HG03432 (cell line): Measurements from ENCODE around the gene ZNF846.
A peak's percentile ranks its signal among the peaks of the same experiment; 100 is the strongest.
"Not testable (repeated sequence)": the region's sequence is repeated elsewhere in the genome, so short reads cannot be mapped to it uniquely, and the experiment has no call there.

Experiments
- ATAC-seq: cut with Tn5 transposase; IDR thresholded peaks from one replicate; pipeline ENCODE4 v1.9.1; 2021; ENCODE audit warnings: mild to moderate bottlenecking, moderate library complexity; ENCODE audit not compliant: unreplicated experiment

The ZNF846 gene

DNA sequence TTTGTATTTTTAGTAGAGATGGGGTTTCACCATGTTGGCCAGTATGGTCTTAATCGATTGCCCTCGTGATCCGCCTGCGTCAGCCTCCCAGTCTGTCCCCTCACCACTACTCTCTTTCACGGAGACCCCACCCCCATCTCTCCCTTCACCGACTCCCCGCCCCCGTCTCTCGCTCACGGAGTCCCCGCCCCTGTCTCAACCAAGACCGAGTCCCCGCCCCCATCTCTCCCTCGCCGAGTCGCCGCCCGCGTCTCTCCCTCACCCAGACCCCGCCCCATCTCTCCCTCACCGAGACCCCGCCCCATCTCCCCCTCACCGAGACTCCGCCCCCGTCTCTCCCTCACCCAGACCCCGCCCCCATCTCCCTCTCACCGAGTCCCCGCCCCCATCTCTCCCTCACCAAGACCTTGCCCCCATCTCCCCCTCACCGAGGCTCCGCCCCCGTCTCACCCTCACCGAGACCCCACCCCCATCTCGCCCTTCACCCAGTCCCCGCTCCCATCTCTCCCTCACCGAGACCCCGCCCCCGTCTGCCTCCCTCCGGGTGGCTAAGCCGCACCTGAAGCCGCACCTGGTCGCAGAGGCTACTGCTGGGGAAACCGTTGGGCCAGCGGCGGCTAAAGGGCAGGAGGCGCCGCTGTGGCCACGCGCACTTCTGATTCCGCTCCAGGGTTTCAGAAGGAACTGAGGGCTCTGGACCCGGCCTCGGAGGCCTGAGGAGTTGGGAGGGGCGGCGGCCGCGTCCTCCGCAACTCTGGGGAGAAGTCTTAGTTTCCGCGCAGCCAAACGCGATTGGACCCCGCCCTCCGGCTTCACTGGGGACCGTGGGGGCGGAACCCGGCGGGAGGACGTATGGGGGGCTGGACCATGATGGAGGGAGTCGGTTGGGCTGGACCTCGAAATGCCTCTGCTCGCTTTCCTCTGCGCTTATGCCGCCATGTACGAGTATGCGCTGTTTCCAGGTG lies 17.1 kb upstream of the ZNF846 start:
- peak; percentile 75 for ATAC-seq

DNA sequence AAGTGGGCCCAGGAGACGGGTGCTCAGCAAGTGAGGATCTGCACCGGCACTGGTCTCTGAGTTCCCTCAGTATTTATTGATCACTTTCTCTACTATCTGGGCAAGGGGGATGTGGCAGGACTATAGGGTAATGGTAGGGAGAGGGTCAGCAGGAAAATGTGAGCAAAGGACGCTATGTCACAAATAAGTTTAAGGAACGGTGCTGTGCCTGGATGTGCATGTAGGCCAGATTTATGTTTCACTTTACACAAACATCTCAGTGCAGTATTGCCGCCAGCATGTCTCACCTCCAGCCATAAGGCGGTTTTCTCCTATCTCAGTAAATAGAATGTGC lies 15.6 kb upstream of the ZNF846 start:
- not testable (repeated sequence) for ATAC-seq

DNA sequence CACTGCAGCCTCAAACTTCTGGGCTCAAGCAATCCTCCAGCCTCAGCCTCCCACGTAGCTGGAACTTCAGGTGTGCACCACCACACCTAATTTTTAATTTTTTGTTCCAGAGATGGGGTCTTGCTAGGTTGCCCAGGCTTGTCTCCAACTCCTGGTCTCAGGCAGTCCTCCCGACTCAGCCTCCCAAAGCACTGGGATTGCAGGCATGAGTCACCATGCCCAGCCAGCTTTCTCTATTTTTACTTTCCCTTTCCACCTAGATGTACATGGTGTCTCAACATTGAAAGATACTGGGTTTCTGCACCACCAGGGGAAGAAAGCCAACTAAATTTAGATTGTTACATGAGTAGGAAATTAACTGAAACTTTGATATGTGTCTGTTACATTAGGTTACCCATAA lies 13.8 kb upstream of the ZNF846 start:
- ATAC-seq = no peak

DNA sequence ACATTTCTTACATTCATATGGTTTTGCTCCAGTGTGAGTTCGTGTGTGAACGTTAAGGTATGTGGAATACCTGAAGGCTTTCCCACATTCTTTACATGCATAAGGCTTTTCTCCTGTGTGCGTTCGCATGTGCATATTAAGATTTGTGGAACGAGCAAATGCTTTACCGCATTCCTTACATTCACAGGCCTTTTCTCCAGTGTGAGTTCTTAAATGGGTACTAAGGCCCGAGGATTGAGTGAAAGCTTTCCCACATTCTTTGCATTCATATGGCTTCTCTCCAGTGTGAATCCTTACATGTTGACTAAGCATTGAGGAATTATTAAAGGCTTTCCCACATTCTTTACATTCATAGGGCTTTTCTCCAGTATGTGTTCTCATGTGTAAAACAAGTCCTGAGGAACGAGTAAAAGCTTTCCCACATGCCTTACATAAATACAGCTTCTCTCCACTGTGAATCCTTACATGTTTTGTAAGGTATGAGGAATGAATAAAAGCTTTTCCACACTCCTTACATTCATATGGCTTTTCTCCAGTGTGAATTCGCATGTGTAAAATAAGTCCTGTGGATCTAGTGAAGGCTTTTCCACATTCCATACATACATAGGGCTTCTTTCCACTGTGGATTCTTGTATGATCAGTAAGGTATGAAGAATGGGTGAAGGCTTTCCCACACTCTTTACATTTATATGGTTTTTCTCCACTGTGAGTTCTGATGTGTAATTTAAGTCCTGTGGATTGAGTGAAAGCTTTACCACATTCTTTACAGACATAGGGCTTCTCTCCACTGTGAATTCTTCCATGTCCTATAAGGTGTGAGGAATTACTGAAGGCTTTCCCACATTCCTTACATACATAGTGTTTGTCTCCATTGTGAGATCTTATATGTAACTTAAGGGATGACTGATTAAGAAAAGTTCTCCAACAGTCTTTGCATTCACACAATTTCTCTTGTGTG lies 10.7 kb downstream of the ZNF846 start:
- ATAC-seq = no peak

DNA sequence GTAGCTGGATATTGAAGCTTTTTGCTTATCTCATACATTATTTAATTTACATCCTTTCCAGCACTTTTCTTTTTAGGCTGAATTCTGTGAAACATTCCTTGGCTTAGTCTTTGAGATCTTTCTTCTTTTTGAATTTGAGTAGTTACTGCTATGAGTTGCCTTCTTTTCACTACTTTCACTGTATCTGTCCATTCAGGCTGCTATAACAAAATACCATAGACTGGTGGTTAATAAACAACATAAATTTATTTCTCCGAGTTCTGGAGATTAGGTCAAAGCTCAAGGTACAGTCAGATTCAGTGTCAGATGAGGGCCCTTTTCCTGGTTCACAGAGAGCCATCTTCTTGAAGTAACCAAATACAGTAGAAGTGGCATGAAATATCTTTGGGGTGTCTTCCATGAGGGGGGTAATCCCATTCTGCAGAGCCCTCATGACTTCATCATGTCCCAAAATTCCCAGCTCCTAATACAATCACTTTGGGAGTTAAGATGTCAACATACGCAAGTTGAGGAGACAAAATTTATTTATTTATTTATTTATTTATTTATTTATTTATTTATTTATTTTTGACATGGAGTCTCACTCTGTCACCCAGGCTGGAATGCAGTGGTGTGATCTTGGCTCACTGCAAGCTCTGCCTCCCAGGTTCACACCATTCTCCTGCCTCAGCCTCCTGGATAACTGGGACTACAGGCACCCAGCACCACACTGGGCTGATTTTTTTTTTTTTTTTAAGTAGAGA lies 15.7 kb downstream of the ZNF846 start:
- ATAC-seq = no peak

DNA sequence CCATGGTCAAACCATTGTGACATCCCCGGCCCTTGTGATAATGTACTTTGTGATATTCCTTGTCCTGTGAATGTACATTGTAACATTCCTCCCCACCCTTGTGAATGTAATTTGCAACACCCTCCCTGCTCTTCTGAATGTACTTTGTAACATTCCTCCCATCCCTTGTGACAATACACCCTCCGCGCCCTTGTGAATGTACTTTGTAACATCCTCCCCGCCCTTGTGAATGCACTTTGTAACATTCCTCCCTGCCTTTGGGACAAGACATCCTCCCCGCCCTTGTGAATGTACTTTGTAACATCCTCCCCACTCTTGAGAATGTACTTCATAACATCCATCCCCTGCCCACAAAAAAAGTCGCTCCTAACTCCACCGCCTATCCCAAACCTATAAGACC lies 17.1 kb downstream of the ZNF846 start:
- no peak for ATAC-seq

DNA sequence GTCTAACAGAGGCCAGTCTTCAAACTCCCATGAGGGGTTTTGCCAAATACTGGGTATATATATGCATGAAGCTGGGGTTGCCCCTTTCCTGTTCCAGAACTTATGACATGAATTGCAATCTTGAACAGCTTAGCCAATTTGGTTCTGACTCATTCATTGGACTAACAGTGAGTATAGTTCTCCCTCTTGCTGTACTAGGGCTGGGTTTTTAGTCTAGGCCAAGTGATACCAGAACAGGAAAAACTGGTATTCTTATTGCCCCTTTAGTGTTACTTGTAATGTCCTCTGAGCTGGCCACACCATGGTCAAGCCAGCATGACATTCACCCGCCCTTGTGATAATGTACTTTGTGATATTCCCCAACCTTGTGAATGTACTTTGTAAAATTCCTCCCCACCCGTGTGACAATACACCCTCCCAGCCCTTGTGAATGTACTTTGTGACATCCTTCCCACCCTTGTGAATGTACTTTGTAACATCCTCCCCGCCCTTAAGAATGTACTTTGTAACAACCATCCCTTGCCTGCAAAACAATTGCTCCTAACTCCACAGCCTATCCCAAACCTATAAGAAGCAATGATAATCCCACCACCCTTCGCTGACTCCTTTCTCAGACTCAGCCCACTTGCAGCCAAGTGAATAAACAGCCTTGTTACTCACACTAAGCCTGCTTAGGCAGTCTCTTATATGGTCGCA lies 26.9 kb downstream of the ZNF846 start:
- ATAC-seq = no peak

DNA sequence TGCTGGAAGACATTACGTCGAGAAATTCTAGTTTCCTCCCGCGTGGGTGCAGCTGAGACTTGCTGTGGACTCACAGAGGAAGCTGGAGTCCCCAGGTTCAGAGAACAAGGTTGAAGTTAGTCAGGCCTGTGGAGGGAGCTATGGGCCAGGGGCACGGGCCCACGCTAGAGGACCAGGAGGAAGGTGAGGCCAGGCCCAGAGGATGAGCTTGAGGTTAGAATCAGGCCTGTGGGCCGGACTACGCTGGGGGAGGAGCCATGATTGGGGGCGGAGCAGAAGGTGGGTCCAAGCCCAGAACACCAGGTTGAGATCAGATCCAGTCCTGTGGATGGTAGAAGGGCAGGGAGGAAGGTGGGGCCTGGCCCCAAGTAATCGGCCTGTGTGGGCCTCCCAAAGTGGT lies 32.6 kb downstream of the ZNF846 start:
- ATAC-seq = no peak

DNA sequence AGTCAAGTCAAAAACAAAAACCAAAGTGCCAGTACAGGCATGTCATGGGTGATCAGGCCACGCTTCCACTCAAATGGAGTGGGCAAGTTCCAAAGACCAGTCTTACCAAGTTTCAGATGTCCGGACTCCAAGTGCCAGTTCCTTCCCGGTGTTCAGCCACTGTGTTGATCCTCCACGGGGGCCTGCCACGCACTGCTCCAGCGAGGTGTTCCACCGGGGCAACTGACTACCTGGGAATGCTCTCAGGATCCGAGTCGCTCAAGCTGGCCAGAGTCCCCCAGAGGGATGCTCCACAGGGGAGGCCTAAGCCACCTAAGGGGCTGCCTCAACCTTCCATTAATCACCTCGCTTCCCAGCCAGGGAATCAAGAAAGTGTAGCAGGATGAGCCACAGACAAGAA lies 38.5 kb downstream of the ZNF846 start:
- ATAC-seq = not testable (repeated sequence)

DNA sequence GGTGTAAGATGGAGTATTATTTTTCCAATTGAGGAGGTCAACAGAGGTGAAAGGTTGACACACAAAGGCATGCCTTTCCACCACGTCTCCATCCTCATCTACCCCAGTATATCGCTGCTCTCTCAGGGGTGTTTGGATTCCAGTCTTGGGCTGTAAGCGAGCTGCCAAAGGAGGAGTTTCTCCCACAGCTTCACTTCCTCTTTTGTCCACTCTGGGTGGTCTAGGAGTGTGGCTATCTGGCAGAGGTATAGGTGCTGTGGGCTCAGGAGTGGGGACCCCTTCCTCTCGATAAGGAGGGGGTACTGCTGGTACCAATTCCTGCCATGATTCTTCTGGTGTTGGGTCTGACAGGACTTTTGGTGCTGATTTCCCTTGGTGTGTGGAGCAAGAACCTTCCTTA lies 39.4 kb downstream of the ZNF846 start:
- no peak for ATAC-seq

DNA sequence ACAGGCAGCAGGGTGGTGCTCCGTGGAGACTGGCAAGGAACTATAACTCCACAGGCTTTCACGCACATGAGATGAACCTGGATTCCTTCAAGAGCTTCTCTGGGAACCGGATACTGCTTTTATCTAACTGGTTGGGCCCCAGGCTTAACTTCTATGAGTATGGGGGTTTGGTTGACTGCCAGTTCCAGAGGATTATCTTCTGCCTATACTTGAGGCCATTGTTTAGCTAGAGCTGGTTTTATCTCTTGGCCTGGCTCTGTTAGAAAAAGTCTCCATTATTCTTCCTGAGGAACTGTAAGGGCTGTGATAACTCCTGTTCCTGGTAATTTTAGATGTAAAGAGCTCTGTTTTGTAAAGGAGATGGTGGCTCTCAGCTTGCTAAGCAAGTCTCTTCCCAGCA lies 40.9 kb downstream of the ZNF846 start:
- no peak for ATAC-seq

DNA sequence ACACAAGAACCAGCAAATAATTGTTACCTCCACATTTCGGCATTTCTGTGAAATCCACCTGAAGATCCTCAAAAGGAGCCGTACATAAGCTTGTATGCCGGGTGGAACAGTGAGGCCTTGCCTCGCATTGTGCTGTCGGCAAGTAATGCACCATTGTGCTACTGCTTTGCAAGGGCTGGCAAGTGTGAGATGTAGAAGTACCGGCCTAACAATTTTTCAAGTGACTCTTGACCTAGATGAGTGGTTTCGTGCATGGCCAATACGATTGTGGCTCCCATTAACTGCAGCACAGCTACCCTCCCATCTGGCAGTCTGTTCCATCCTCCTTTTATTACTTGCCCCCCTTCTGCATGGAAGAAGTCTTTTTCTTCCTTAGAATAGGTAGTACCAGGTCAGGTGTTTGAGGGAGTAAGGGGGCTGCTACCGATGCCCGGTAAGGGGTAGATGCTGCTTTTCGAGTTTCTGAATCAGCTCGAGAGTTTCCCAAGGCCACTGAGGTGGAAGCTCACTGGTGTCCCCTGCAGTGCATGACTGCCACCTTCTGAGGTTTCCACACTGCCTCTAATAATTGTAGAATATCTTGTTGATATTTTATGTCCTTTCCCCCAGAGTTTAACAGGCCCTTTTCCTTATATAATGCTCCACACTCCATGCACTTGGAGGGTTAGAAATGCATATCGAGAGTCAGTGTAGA lies 42.9 kb downstream of the ZNF846 start:
- not testable (repeated sequence) for ATAC-seq

DNA sequence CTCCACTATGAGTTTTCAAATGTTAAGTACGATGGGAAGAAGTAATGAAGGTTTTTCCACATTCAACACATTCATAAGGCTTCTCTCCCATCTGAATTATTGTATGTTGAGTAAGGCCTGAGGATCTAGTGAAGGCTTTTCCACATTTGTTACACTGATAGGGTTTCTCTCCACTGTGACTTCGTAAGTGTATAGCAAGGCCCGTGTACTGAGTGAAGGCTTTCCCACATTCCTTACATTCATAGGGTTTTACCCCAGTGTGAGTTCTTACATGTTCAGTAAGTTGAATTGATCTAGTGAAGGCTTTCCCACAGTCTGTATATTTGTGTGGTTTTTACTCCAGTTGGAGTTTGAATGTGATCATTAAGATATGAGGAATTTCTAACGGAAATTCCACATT lies 44.4 kb downstream of the ZNF846 start:
- no peak for ATAC-seq

DNA sequence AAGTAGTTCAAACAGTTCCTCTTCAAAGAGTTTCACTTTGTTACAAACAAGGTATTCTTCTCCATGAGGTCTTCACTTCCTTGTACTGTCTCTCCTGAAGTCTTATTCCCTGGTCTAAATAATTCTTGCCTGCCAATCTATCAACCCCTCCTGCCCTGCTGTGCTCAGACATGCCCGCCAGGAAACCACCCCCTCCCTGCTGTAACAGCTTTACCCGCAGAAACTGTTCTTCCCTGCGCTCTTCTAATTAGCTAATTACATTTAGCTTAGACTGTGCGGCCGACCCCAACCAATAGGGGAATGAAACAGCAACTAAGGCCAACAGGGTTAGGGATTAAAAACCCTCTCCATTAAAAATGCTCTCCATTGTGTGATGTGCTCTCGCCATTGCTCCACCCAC lies 46.7 kb downstream of the ZNF846 start:
- no peak for ATAC-seq

DNA sequence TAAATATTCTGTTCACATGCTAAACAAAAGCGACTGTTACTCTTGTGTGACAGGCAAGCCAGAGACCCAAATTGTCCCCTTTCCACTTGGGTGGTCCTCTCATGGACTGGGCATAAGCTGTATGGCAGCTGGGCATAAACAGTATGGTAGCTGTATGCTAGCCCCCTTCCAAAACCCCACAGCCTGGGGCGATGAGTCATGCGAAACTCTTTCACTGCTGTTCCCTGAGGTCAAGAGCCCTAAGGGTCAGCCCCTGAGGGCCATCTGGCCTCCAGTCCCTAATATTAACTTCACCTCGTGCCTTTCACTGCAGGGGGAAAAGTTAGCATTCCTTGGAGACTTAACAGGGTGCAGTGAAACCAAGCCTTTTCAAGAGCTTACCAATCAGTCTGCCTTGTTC lies 48.0 kb downstream of the ZNF846 start:
- ATAC-seq = no peak

DNA sequence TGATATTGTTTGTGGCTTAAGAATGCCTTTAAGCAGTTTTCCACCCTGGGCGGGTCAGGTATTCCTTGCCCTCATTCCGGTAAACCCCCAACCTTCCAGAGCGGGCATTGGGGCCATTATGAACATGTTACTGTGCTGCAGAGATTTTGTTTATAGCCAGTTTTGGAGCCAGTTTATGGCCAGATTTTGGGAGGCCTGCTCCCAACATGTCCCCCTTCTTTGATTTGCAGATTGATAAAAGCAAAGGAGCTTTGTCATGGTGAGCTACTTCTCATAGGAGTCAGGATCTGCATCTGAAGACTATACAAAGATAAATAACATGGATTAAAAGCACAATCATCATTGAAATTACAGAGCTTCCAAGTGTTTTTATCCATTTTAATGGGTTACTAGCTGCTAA lies 56.7 kb downstream of the ZNF846 start:
- no peak for ATAC-seq

DNA sequence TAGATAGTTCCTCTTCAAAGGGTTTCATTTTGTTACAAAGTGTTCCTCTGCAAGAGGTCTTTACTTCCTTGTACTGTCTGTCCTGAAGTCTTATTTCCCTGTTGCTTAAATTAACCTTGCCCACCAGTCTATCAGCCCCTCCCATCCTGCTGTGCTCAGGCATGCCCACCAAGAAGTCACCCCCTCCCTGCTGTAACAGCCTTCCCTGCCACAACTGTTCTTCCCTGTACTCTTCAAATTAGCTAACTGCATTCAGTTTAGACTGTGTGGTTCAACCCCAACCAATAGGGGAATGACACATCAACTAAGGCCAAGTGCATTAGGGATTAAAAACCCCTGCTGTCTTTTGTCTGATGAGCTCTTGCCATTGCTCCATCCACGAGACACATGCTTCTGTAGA lies 59.2 kb downstream of the ZNF846 start:
- ATAC-seq = no peak

DNA sequence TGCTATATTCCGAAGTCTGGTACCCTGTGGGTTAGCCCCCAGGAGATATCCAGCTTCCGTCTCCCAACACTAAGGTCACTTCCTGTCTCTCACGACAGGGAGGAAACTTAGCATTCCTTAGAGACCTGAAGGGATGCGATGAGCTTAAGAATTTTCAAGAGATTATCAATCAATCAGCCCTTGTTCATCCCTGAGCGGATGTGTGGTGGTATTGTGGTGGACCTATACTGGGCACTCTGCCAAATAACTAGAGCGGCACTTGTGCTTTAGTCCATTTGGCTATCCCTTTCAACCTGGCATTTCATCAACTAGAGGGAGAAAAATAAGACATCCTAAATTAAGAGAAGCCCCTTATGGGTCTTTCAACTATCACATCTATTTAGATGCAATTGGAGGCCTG lies 62.7 kb downstream of the ZNF846 start:
- ATAC-seq = no peak

DNA sequence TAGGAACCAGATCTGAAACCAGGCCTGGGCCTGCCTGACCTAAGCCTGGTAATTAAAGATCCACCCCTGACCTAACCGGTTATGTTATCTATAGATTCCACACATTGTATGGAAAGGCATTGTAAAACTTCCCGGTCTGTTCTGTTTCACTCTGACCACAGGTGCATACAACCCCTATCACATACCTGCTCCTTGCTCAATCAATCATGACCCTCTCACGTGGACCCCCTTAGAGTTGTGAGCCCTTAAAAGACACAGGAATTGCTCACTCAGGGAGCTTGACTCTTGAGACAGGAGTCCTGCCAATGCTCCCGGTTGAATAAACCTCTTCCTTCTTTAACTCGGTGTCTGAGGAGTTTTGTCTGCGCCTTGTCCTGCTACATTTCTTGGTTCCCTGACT lies 66.4 kb downstream of the ZNF846 start:
- ATAC-seq = no peak
